ENCODE results near the gene SORBS1.

Gene SORBS1

DNA sequence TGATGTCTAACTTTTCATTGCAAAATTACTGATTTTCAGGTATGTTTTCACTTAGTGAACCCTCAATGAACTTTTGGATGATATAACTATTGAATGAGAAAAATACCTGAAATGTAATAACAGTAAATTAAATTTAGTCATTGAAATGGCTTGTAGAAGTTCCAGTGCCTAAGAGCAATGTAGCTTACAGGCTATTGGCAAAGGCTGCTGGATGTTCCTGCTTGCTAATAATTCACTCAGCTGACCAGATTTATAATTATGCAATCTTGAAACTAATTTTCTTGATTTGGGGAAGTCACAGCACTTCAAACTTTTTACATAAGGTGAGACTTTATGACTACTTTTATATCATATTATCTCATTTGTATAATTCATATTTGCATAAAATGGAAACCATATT, 73.2 kb downstream of the SORBS1 start:
- Histone ChIP-seq H3K27me3 (ENCODE audit: insufficient read depth, low read depth) (no peaks in the 10 kb centered on the region), H3K4me2 (no peak overlapping the region), H2AFZ (ENCODE audit: low read depth) (no peak overlapping the region), H3K36me3 (ENCODE audit: insufficient read depth) (no peaks in the 10 kb centered on the region), H3K79me2 (ENCODE audit: insufficient read depth, low read depth) (no peaks in the 10 kb centered on the region), H3K27ac (no peak overlapping the region), H4K20me1 (ENCODE audit: insufficient read depth) (no peaks in the 10 kb centered on the region), H3K4me3 (IDR thresholded peaks at IDR 0.05; ENCODE audit: insufficient read depth, low read depth, low read length) (no peak overlapping the region), H3K4me1 (ENCODE audit: low read depth, poor library complexity, severe bottlenecking) (no peaks in the 10 kb centered on the region), H3K9ac (no peak overlapping the region)
- TF ChIP-seq, protein P1, sequence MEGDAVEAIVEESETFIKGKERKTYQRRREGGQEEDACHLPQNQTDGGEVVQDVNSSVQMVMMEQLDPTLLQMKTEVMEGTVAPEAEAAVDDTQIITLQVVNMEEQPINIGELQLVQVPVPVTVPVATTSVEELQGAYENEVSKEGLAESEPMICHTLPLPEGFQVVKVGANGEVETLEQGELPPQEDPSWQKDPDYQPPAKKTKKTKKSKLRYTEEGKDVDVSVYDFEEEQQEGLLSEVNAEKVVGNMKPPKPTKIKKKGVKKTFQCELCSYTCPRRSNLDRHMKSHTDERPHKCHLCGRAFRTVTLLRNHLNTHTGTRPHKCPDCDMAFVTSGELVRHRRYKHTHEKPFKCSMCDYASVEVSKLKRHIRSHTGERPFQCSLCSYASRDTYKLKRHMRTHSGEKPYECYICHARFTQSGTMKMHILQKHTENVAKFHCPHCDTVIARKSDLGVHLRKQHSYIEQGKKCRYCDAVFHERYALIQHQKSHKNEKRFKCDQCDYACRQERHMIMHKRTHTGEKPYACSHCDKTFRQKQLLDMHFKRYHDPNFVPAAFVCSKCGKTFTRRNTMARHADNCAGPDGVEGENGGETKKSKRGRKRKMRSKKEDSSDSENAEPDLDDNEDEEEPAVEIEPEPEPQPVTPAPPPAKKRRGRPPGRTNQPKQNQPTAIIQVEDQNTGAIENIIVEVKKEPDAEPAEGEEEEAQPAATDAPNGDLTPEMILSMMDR (conservative IDR thresholded peaks at IDR 0.05; ENCODE audit: low read depth, low read length) = no peak

DNA sequence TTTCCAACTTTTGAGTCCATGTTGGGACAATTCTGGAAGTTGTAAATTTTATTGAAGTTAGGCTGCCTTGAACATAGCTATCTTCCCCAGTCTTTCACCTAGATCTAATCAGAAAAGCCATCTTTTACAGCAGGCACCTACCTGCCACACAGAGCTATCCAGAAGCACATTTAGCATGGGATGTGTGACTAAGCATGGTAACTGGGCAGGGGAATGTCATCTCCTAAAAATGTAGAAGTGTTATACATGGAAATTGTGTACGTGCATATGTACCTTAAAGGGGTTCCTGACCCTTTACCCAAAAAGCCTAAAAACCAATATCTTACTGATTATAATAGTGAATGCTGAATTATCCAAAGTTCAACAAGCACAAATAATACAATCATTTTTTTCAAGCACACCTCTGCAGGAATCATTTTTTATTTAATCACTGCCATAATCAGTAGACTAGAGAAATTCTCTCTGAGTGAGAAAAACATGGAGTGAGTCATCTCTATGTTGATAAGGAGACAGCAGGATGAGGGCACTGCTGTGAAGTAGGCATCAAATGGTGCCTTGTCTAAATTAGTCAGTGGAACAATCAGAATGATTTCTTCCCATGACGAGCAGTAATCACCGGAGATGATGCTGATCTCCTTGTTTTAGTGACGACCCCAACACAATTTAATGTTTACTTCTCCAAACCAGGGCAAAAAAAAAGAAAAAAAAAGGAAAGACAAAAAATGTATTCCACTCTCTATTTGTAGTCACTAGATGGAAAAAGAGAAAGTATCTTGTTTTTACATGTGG, 75.9 kb downstream of the SORBS1 start:
- Histone ChIP-seq H4K20me1 (ENCODE audit: insufficient read depth) (no peaks in the 10 kb centered on the region), H3K9ac (no peak overlapping the region; the same call in 1 of the 2 replicates), H2AFZ (ENCODE audit: low read depth) (no peak overlapping the region), H3K4me2 (no peak overlapping the region), H3K27ac (no peak overlapping the region), H3K4me1 (ENCODE audit: low read depth, poor library complexity, severe bottlenecking) (no peaks in the 10 kb centered on the region), H3K79me2 (ENCODE audit: insufficient read depth, low read depth) (no peaks in the 10 kb centered on the region), H3K27me3 (ENCODE audit: insufficient read depth, low read depth) (no peaks in the 10 kb centered on the region), H3K36me3 (ENCODE audit: insufficient read depth) (no peaks in the 10 kb centered on the region), H3K4me3 (IDR thresholded peaks at IDR 0.05; ENCODE audit: insufficient read depth, low read depth, low read length) (no peak overlapping the region)
- TF ChIP-seq, protein P1 (conservative IDR thresholded peaks at IDR 0.05; ENCODE audit: low read depth, low read length) = no peak

DNA sequence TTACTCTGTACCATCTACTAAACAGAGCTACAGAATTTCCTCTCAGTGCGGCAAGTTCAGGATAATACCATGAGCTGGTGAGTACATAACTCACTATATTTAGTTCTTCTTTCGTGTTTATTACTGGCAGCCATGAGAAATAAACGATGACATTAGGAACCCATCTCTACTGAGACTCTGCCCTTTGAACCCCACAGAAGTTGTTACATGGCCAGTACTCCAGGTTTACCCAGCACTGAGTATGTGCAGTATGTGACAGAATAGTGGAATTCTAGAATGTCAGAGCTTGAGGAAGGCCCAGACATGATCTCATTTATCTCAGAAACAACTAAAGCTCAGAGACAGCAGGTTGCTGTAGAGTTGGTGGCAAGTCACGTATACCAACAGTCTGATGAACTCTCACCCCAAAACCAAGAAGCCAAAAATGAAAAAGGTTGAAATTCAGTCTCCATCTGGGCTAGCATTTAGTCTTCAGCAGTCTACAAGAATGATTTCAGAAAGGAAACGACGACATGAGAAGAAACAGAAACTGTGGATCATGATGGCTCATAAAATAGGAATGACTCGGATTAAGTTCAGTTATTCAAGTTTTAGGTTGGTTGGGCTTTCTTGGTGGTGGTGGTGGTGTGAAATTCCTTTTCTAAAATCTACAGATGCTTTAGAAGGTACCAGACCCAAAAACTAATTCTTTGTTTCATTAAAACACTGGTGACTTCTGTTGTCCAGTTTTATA, 78.5 kb downstream of the SORBS1 start:
- Histone ChIP-seq H3K27ac (no peak overlapping the region), H3K4me1 (ENCODE audit: low read depth, poor library complexity, severe bottlenecking) (no peaks in the 10 kb centered on the region), H3K4me2 (no peak overlapping the region), H3K27me3 (ENCODE audit: insufficient read depth, low read depth) (no peaks in the 10 kb centered on the region), H4K20me1 (ENCODE audit: insufficient read depth) (no peaks in the 10 kb centered on the region), H2AFZ (ENCODE audit: low read depth) (no peak overlapping the region), H3K36me3 (ENCODE audit: insufficient read depth) (no peaks in the 10 kb centered on the region), H3K79me2 (ENCODE audit: insufficient read depth, low read depth) (no peaks in the 10 kb centered on the region), H3K4me3 (IDR thresholded peaks at IDR 0.05; ENCODE audit: insufficient read depth, low read depth, low read length) (no peak overlapping the region), H3K9ac (no peak overlapping the region)
- TF ChIP-seq, protein P1 (conservative IDR thresholded peaks at IDR 0.05; ENCODE audit: low read depth, low read length) = no peak

DNA sequence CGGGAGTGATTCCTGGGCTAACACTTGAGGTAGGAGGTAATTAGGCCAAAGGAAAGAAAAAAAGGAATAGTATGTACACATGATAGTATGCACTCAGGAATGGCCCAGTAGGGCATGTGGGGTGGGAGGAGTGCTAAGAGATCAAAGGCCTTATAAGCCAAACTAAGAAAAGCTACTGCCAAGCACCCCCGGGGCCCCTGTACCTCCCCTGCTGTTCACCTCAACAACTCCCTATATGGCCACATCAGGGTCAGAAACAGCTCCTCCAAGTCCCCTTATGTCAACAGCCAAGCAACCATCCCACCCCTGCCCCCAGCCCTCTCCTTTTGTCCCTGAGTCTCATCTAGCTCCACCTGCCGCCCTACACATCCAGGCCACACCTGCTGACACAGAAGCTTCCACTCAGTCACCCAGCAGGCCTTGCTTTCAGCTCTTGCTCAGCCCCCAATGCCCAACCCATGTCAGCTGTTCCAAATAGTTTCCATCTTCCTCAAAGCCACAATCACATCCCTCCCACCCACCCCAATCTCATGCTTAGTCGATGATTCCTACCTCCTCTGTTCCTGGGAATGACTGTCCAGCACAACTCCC, 80.2 kb downstream of the SORBS1 start:
- TF ChIP-seq, protein P1 (conservative IDR thresholded peaks at IDR 0.05; ENCODE audit: low read depth, low read length) = no peak
- H3K79me2 ChIP-seq (ENCODE audit: insufficient read depth, low read depth) = no peaks in the 10 kb centered on the region
- H3K27me3 ChIP-seq (ENCODE audit: insufficient read depth, low read depth) = no peaks in the 10 kb centered on the region
- H2AFZ ChIP-seq (ENCODE audit: low read depth) = no peak overlapping the region
- H3K36me3 ChIP-seq (ENCODE audit: insufficient read depth) = no peaks in the 10 kb centered on the region
- no peaks in the 10 kb centered on the region for H4K20me1 ChIP-seq (ENCODE audit: insufficient read depth)
- no peaks in the 10 kb centered on the region for H3K4me1 ChIP-seq (ENCODE audit: low read depth, poor library complexity, severe bottlenecking)
- no peak overlapping the region for H3K27ac ChIP-seq
- H3K4me2 ChIP-seq = no peak overlapping the region
- H3K9ac ChIP-seq = no peak overlapping the region
- no peak overlapping the region for H3K4me3 ChIP-seq (IDR thresholded peaks at IDR 0.05; ENCODE audit: insufficient read depth, low read depth, low read length)

All from KMS-11 (cell line).